Mammary epithelial cell (primary cell): Measurements from ENCODE around the gene PROX2.

Experiments
- EZH2 ChIP-seq: IDR thresholded peaks from 2 replicates; pipeline ENCODE4 v1.6.1; 2012; ENCODE audit warnings: low read length, inconsistent platforms, borderline replicate concordance
- TF ChIP-seq, protein P1 (sequence below), 2 donors: IDR thresholded peaks in 1 of 2; conservative IDR thresholded peaks in 1 of 2; 2 replicates each; pipeline ENCODE4 v1.5.1; 2011 to 2012; ENCODE audit warnings: inconsistent platforms in 2 of 2, low read length in 2 of 2, mild to moderate bottlenecking in 2 of 2, control low read depth in 1 of 2, low read depth in 1 of 2; ENCODE audit not compliant: insufficient read depth in 1 of 2; ENCODE audit errors: extremely low read depth in 1 of 2

DNA sequence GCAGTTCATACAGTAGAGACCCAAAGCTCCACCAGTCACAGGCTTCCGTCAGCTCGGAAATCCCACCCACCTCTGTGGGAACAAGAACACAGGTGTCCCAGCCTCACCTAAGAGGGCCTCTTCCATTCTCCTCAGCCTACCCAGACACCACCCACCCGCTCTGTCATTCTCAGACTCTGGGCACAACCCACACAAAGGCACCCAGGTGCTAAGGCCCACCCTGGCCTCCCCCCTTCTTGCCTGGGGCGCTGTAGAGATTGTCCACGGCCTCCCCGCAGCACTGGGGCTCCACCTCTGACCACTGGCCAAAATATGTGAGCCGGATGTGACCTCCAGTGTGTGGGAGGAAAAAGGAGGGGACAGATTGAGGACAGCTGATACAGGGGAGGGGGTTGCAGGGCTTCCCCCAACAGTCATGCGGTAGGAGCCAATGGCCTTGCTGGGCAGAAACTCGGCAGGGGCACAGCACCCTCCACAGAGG is 33.0 kb upstream of the PROX2 start:
- TF ChIP-seq, protein P1, sequence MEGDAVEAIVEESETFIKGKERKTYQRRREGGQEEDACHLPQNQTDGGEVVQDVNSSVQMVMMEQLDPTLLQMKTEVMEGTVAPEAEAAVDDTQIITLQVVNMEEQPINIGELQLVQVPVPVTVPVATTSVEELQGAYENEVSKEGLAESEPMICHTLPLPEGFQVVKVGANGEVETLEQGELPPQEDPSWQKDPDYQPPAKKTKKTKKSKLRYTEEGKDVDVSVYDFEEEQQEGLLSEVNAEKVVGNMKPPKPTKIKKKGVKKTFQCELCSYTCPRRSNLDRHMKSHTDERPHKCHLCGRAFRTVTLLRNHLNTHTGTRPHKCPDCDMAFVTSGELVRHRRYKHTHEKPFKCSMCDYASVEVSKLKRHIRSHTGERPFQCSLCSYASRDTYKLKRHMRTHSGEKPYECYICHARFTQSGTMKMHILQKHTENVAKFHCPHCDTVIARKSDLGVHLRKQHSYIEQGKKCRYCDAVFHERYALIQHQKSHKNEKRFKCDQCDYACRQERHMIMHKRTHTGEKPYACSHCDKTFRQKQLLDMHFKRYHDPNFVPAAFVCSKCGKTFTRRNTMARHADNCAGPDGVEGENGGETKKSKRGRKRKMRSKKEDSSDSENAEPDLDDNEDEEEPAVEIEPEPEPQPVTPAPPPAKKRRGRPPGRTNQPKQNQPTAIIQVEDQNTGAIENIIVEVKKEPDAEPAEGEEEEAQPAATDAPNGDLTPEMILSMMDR (conservative IDR thresholded peaks at IDR 0.05 in 1 of 2, IDR thresholded peaks at IDR 0.05 in 1 of 2; ENCODE audit: extremely low read depth in 1 of 2, insufficient read depth in 1 of 2, low read depth in 1 of 2, low read length in 2 of 2) = no peak
- no peak for TF ChIP-seq EZH2
